Caco-2 (cell line): ENCODE results near the gene KLHL29. TPM values are rescaled to one million over a fixed set of nuclear protein-coding genes. Genes with fewer than 3 reads are reported as not detected.

ENCODE experiments used
- BruUV-seq: library from RNA; stranded (reverse); fragments of 400-500 nt; replicated peaks from 2 replicates; lab custom pipeline; 2021; lab: Mats Ljungman, UMichigan
- CTCF ChIA-PET: fragments of 300-600 bp; sonication (Branson Sonifier 250); formaldehyde crosslinking; loops from one replicate; lab custom pipeline; 2022; ENCODE audit warnings: antibody characterized with exemption; lab: Charles Lee
- POLR2A ChIA-PET: fragments of 300-600 bp; sonication (Branson Sonifier 250); formaldehyde crosslinking; loops from one replicate; lab custom pipeline; 2022; ENCODE audit warnings: antibody characterized with exemption; lab: Charles Lee
- DNase-seq, 2 experiments: peaks; one replicate each; pipeline versions ENCODE4 v3.0.0 to v3.0.0-alpha.2; 2020 to 2022
- H3K27me3 ChIP-seq: replicated peaks from 2 replicates; pipeline ENCODE4 v1.6.0; 2011; ENCODE audit warnings: low read length; ENCODE audit not compliant: control insufficient read depth, insufficient read depth
- H3K36me3 ChIP-seq: 2 replicates; pipeline ENCODE4 v1.5.1; 2011; ENCODE audit warnings: low read length; ENCODE audit not compliant: control insufficient read depth, insufficient read depth
- H3K4me1 ChIP-seq: fragments of 250-450 bp; sonication (Bioruptor Pico); 2 replicates; pipeline ENCODE4 v1.5.1; 2020; ENCODE audit warnings: mild to moderate bottlenecking
- H3K4me3 ChIP-seq: 2 replicates; pipeline ENCODE4 v1.5.1; 2011; ENCODE audit warnings: low read depth, mild to moderate bottlenecking, control low read depth, low read length
- H3K9me3 ChIP-seq: fragments of 250-450 bp; sonication (Bioruptor Pico); 2 replicates; pipeline ENCODE4 v1.5.1; 2020; ENCODE audit warnings: mild to moderate bottlenecking, moderate library complexity
- H3K27ac Mint-ChIP-seq: one replicate; pipeline ENCODE4 v1.8.0; 2022; ENCODE audit warnings: mixed read lengths; ENCODE audit not compliant: unreplicated experiment
- H3K27me3 Mint-ChIP-seq: one replicate; pipeline ENCODE4 v1.8.0; 2022; ENCODE audit warnings: mixed read lengths; ENCODE audit not compliant: insufficient read depth, unreplicated experiment
- H3K36me3 Mint-ChIP-seq: one replicate; pipeline ENCODE4 v1.8.0; 2022; ENCODE audit warnings: mild to moderate bottlenecking, mixed read lengths; ENCODE audit not compliant: insufficient read depth, unreplicated experiment
- H3K4me1 Mint-ChIP-seq: one replicate; pipeline ENCODE4 v1.8.0; 2022; ENCODE audit warnings: low read depth, mixed read lengths; ENCODE audit not compliant: unreplicated experiment
- H3K4me3 Mint-ChIP-seq: one replicate; pipeline ENCODE4 v1.8.0; 2022; ENCODE audit warnings: mild to moderate bottlenecking, moderate library complexity, mixed read lengths; ENCODE audit not compliant: unreplicated experiment
- H3K9me3 Mint-ChIP-seq: one replicate; pipeline ENCODE4 v1.8.0; 2022; ENCODE audit warnings: mixed read lengths; ENCODE audit not compliant: unreplicated experiment
- intact Hi-C: fragments of 100-400 bp; cut with micrococcal nuclease; formaldehyde crosslinking; loops from one replicate; pipeline ENCODE4 v1.10.0; 2022; ENCODE audit not compliant: unreplicated experiment
- total RNA-seq: library from RNA; stranded (reverse); gene quantifications from 2 replicates; pipeline ENCODE4 v1.2.3, GENCODE V29; 2022
- TF ChIP-seq, protein P1 (sequence below), 2 experiments: fragments of 200-600 bp in 1 of 2; IDR thresholded peaks; 1 replicate in 1 of 2; 2 replicates in 1 of 2; pipeline versions ENCODE4 v1.5.1 to v1.8.0; 2011 to 2022; ENCODE audit warnings: antibody characterized with exemption in 1 of 2, control low read depth in 1 of 2, inconsistent platforms in 1 of 2, low read depth in 1 of 2, low read length in 1 of 2, mild to moderate bottlenecking in 1 of 2, moderate library complexity in 1 of 2; ENCODE audit not compliant: insufficient read depth in 1 of 2, severe bottlenecking in 1 of 2, unreplicated experiment in 1 of 2

Gene KLHL29
- total RNA-seq, 1 experiment from 2014 or later = 0.61 TPM

- H3K4me1 Mint-ChIP-seq = no peaks in the 10 kb centered on the region
- H3K9me3 Mint-ChIP-seq = no peaks in the 10 kb centered on the region
- H3K27ac Mint-ChIP-seq = no peak overlapping the region
- H3K27me3 ChIP-seq = no peaks in the 10 kb centered on the region; the same call in 1 of the 2 replicates
- H3K36me3 Mint-ChIP-seq = no peaks in the 10 kb centered on the region
- ChIA-PET CTCF (interaction anchor here (0.6 kb wide), 1 partner anchor 680 kb away, joined by 4 read pairs; no protein-coding TSS in a partner anchor), POLR2A (no interaction called here)
- H3K4me3 Mint-ChIP-seq = no peak overlapping the region
- intact Hi-C loops = no loop called here
- no peaks in the 10 kb centered on the region for H3K4me1 ChIP-seq
- no peaks in the 10 kb centered on the region for H3K9me3 ChIP-seq
- TF ChIP-seq, protein P1, sequence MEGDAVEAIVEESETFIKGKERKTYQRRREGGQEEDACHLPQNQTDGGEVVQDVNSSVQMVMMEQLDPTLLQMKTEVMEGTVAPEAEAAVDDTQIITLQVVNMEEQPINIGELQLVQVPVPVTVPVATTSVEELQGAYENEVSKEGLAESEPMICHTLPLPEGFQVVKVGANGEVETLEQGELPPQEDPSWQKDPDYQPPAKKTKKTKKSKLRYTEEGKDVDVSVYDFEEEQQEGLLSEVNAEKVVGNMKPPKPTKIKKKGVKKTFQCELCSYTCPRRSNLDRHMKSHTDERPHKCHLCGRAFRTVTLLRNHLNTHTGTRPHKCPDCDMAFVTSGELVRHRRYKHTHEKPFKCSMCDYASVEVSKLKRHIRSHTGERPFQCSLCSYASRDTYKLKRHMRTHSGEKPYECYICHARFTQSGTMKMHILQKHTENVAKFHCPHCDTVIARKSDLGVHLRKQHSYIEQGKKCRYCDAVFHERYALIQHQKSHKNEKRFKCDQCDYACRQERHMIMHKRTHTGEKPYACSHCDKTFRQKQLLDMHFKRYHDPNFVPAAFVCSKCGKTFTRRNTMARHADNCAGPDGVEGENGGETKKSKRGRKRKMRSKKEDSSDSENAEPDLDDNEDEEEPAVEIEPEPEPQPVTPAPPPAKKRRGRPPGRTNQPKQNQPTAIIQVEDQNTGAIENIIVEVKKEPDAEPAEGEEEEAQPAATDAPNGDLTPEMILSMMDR (IDR thresholded peaks at IDR 0.05; ENCODE audit: insufficient read depth in 1 of 2, low read depth in 1 of 2, low read length in 1 of 2, severe bottlenecking in 1 of 2, unreplicated experiment in 1 of 2) = no peak
- H3K36me3 ChIP-seq = no peaks in the 10 kb centered on the region
- no peak overlapping the region for H3K4me3 ChIP-seq
- no TSS peak for BruUV-seq
- no peak for DNase-seq
- peaks cover 11% of the 10 kb centered on the region for H3K27me3 Mint-ChIP-seq
Observed at GRCh38 chr2:23556929-23557328, 171.9 kb downstream of the KLHL29 start.

GRCh38 chr2:23557455-23557854 is 172.5 kb downstream of the KLHL29 start:
- intact Hi-C loops = no loop called here
- Mint-ChIP-seq H3K36me3 (no peaks in the 10 kb centered on the region), H3K4me3 (no peak overlapping the region), H3K27ac (no peak overlapping the region), H3K27me3 (peaks cover 11% of the 10 kb centered on the region), H3K9me3 (no peaks in the 10 kb centered on the region), H3K4me1 (no peaks in the 10 kb centered on the region)
- no peak for DNase-seq
- no TSS peak for BruUV-seq
- POLR2A ChIA-PET = no interaction called here
- TF ChIP-seq, protein P1 (IDR thresholded peaks at IDR 0.05; ENCODE audit: insufficient read depth in 1 of 2, low read depth in 1 of 2, low read length in 1 of 2, severe bottlenecking in 1 of 2, unreplicated experiment in 1 of 2) = no peak
- Histone ChIP-seq H3K36me3 (no peaks in the 10 kb centered on the region), H3K4me3 (no peak overlapping the region), H3K27me3 (no peaks in the 10 kb centered on the region; the same call in 1 of the 2 replicates), H3K9me3 (no peaks in the 10 kb centered on the region), H3K4me1 (no peaks in the 10 kb centered on the region)
- CTCF ChIA-PET = no interaction called here

DNA sequence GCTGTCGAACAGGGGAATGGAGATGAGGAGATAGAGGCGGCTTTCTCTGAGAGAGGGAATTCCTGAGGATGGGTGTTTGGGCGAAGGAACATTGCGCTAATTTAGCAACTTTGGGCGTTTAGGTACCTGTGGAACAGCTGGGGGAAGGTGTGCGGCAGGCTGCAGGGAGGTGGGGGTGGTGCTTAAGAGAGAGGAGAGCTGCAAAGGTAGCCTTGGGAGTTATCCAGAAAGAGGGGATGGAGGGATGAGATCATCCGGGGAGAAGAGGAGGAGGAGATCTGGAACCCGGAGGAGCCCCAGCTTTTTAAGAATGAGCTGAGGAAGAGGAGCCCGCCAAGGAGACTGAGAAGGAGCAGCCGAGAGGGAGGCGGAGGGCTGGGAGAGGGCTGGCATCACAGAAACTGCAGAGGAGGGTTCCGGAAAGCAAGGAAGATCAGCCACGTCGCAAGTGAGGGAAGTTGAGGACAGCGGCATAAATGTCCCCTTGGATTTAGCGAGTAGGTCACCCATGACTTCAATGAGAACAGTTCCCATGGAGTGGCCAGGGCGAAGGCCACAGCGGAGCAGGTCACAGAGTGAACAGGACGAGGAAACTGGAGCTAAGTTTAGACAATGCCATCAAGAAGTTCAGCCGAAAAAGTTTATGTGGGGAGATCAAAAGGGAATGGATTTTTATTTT is 174.7 kb downstream of the KLHL29 start:
- no TSS peak for BruUV-seq
- intact Hi-C loops = no loop called here
- TF ChIP-seq, protein P1 (IDR thresholded peaks at IDR 0.05; ENCODE audit: insufficient read depth in 1 of 2, low read depth in 1 of 2, low read length in 1 of 2, severe bottlenecking in 1 of 2, unreplicated experiment in 1 of 2) = no peak
- no peaks in the 10 kb centered on the region for H3K36me3 Mint-ChIP-seq
- CTCF ChIA-PET = no interaction called here
- H3K36me3 ChIP-seq = no peaks in the 10 kb centered on the region
- no peak for DNase-seq
- H3K4me1 Mint-ChIP-seq = no peaks in the 10 kb centered on the region
- no peaks in the 10 kb centered on the region for H3K9me3 ChIP-seq
- no peak overlapping the region for H3K4me3 Mint-ChIP-seq
- H3K9me3 Mint-ChIP-seq = no peaks in the 10 kb centered on the region
- H3K27me3 ChIP-seq = no peaks in the 10 kb centered on the region; the same call in 1 of the 2 replicates
- no peaks in the 10 kb centered on the region for H3K4me1 ChIP-seq
- H3K27me3 Mint-ChIP-seq = peaks cover 11% of the 10 kb centered on the region
- POLR2A ChIA-PET = no interaction called here
- no peak overlapping the region for H3K4me3 ChIP-seq
- H3K27ac Mint-ChIP-seq = no peak overlapping the region
